ENCODE measurements around the gene CHST1.
A peak's percentile ranks its signal among the peaks of the same experiment; 100 is the strongest.

CHST1 gene

DNA sequence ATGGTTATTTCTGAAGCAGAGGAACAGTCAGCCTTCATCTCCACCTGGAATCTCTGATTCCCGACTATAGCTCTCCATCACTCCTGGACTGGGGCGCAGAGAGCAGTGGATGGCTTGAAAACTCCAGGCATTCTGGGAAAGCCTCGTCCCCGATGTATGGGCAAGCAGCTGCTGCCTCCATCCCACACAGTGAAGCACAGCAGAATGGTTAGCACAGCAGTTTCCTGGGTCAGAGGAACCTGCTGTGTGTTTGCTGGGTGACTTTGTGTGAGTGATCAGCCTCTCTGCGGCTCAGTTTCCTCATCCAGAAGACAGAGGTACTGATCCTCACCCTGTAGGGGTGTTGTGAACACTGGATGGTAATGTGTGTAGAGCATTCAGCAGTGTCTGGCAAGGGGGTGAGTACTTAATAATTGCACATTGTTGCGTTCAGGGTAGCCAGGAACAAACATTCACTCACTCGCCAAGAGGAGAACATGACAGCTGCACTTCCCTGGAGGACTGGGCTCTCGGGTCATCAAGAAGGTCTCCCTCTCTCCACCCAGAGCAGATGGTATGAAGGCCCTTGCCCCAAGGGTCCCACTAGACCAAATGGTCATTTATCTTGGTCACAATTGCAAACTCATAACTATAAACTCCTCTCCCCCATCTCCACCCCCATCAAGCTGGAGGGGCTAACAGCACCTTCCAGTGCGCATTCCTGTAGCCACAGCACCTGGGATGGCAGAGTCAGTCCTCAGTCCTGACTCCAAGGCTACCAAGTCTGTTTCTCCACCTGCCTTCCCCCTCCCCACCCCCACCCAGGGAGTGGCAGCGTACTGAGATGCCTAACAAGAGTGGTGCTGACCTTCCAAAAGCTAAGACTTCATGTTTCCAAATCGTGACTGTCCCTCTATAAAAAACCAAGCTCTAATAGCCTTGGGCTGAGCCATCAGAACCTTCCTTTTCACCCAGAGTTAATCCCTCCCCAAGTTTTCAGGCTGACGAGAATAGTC, 1.5 kb upstream of the CHST1 start:
- no peak overlapping the region for H3K4me3 Mint-ChIP-seq
- H3K27ac Mint-ChIP-seq: no peak overlapping the region
- peaks cover 88% of the 10 kb centered on the region for H3K27me3 Mint-ChIP-seq
- H3K36me3 Mint-ChIP-seq: no peaks in the 10 kb centered on the region
- no peaks in the 10 kb centered on the region for H3K9me3 Mint-ChIP-seq
- no peak for ATAC-seq
- H3K4me1 Mint-ChIP-seq: peaks cover 13% of the 10 kb centered on the region

DNA sequence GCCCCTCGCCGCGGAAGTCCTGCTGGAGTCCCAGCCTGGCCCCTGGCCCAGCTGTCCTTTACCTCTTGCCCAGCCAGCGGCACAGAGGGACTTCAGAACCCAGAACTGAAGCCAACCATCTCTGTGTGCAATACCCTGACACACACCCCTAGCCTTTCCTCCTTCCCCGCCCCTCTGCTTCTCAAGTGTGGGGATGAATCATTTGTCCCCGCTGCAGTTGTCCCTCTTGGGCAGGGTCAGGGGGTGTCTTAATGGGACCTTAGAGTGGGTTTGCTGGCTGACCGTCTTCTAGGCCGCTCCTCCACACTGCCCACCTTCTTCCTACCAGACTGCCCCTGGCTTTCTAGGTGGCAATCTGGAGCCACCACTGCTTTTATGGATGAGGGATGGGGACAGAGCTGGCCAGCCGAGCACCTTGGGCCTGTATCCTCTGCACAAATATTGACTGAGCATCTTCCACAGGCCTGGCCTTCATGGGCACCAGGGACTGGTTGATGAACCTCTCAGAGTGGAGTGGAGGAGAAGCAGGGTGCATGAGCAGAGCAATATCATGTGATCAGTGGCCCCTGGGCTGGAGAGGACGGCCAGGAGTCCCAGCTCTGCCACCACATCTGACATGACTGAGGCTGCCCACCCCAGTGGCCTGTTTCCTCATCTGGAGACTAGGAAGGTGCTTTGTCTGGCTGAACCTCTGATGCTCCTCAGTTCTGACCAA, 668 bp upstream of the CHST1 start:
- Mint-ChIP-seq H3K36me3 (no peaks in the 10 kb centered on the region), H3K27me3 (peaks cover 89% of the 10 kb centered on the region), H3K9me3 (no peaks in the 10 kb centered on the region), H3K4me1 (peaks cover 13% of the 10 kb centered on the region), H3K27ac (no peak overlapping the region), H3K4me3 (peak overlapping the region; percentile 61)
- no peak for ATAC-seq

DNA sequence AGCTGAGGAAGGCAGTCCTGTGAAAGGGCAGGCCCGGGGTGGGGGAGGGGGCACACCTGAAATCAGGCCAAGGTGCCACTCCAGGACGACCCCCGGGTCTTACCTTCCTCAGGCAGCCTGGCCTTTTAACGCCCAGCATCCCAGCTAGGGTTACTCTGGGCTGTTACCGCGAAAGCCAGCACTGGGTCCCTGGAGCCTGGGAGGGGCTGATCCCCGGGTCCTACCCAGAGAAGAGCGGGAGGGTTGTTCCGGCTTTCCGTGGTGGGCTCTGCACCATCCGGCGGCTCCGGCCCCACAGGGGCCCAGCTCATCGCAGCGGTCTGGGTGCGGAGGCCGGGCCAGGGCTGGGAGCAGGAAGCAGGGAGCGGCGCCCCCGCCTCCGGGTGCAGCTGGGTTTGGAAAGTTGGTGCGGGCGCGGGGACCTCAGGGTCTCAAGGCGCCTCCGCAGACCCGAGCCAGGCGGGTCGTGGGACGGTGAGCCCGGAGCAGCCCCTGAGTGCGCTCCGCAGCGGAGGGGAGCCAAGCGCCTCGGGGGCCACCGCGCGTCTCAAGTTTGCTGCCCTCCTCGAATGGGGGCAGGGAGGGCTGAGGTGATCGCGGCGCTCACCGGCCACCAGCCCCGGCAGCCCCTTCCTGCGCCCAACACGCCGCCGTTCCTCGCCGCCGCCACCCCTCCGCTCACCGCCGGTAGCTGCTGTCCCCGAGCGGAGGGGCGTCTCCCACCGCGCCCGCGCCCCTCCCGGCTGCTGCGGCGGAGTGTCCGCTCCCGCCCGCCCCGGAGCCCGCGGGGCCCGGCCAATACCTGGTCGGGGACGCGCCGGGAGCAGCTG, 831 bp downstream of the CHST1 start:
- ATAC-seq: no peak
- H3K9me3 Mint-ChIP-seq: no peaks in the 10 kb centered on the region
- H3K27me3 Mint-ChIP-seq: peaks cover 89% of the 10 kb centered on the region
- peaks cover 13% of the 10 kb centered on the region for H3K4me1 Mint-ChIP-seq
- no peak overlapping the region for H3K27ac Mint-ChIP-seq
- H3K36me3 Mint-ChIP-seq: no peaks in the 10 kb centered on the region
- H3K4me3 Mint-ChIP-seq: peak overlapping the region; percentile 34

DNA sequence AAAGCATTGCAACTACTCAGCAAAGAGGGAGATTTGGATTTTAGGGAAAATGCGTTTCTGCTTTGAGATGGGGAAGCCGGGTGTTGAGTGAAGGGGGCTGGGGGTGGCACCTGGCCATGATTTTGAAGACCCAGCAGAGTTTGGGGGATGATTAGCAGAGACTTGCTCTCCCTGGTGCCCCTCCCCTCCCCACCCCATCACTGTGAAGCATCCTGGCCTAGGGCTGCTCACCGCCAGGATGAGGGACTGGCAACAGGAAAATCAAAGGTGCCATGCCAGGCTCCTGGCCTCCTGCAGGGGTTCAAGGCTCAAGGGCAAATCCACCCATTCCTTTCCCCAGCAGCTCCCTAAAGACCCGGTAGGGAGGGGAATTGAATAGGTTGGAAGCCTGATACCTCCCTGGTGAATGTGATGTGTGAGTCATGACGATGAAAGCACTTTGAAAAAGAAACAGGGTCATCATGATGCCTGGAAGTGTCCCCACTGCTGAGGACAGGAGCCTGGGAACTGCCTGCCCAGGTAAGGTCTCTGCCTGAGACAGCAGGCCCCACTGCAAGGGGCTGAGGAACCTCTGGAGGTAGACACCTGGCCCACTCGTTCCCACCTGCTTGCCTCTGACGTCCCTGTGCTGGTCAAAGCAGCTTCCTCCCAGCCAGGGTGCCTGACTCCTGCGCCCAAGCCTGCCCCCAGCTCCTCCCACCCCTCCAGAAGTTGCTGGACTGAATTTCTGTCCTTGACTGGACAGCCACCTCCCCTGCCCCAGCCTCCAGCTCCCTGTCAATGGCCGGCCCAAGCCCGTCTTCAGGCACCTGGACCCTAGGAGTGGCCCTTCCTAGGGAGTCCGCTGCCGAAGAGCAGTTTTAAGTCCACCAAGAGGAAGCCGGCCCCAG, 1.7 kb downstream of the CHST1 start:
- peak overlapping the region; percentile 34 for H3K4me3 Mint-ChIP-seq
- no peaks in the 10 kb centered on the region for H3K36me3 Mint-ChIP-seq
- ATAC-seq: no peak

DNA sequence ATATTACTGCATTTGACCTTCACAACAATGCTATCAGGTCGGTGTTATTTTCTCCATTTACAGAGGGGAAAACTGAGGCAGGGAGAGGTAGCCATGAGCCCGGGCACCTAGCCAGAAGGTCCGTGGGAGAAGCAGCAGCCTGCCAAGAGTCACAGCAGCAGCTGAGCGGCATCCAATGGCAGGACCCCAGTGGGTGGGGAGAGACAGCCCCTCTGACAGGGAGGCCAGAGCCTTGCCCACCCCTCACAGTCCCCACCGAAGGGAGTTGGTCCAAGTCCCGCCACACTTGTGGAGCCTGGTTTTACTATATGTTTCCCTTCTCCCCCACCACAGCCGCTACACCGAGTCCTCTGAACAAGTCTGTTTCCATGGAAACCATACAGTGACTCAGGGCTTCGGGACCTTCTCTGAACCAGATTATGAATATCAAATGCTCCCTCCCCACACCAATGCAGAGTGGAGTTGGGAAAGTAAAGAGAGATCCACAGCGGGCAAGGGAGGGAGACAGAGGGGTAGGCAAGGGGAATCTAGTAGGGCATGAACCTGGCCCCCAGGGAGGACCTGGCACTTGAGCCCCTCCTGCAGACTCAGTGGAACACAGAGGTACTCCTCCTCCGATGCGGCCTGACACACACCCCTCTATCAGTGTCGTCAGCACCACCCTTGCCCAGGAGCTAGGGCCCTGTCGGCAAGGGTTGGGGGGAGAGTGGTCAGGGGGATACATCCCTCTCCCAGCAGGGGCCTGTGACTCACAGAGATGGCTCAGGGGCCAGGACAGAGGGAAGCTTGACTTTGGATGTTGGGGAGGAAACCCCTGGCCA, 2.5 kb downstream of the CHST1 start:
- no peak overlapping the region for H3K4me3 Mint-ChIP-seq

More for the DNA sequence above, 1.7 kb downstream of the CHST1 start:
- no peak overlapping the region for H3K27ac Mint-ChIP-seq
- H3K27me3 Mint-ChIP-seq: peaks cover 88% of the 10 kb centered on the region
- H3K4me1 Mint-ChIP-seq: peaks cover 13% of the 10 kb centered on the region
- H3K9me3 Mint-ChIP-seq: no peaks in the 10 kb centered on the region

DNA sequence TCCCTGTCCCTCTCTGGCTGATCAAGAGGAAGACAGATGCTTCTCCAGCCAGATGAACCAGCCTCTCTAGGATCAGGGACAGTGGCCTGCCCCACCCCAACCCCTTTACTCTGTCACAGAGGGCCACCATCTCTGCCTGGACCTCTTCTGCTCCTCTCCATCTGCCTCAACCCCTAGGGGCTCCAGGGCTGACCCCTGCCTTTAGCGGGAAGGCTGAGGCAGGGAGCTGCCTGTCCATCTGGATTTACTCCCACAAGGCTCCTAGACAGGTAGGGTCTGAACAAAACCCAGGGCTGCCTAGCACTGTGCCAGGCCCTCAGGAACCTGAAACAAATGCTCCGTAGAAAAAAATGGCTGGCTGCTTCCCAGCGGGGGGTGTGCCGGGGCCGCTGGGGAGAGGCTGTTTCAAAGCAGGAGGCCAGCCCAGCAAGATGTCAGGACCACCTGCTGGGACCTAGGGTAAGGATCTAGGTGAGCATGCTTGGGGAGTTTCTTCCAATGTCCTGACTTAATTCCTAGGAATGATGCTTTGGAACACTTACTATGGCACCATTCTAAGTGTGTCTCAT, 3.2 kb downstream of the CHST1 start:
- Mint-ChIP-seq H3K4me1 (peaks cover 13% of the 10 kb centered on the region), H3K9me3 (no peaks in the 10 kb centered on the region), H3K36me3 (no peaks in the 10 kb centered on the region), H3K27ac (no peak overlapping the region), H3K4me3 (no peak overlapping the region), H3K27me3 (peaks cover 80% of the 10 kb centered on the region)
- ATAC-seq: no peak

More for the DNA sequence above, 2.5 kb downstream of the CHST1 start:
- peaks cover 13% of the 10 kb centered on the region for H3K4me1 Mint-ChIP-seq
- no peak overlapping the region for H3K27ac Mint-ChIP-seq
- peaks cover 80% of the 10 kb centered on the region for H3K27me3 Mint-ChIP-seq
- no peaks in the 10 kb centered on the region for H3K9me3 Mint-ChIP-seq
- ATAC-seq: no peak
- H3K36me3 Mint-ChIP-seq: no peaks in the 10 kb centered on the region

DNA sequence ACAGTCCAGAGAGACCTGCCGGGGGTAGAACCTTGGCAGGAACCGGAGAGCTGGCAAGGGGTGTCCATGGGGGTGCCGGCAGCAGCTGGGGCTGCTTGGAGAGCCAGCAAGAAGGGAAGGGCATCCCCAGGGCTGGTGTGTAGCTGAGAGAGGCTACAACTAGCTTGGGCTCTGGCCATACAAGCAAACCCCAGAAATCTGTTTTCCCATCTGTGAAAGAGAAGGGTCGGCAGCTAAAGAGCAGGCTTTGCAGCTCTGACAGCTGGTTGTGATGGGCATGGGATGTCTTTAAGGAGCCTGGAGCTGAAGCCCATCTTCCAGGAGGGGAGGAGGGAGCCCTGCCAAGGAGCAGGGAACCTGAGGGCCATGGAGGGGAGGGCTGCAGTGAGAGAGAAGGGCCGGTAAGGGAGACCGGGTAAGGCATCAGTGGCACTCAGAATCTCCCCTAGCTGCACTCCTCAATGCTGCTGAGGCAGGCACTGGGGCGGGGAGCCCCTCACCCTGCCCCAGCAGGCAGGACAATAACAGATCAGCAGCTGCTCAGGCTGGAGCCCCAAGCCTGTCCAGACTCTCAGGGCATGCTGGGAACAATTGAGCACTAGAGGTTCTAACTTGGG, 3.9 kb downstream of the CHST1 start:
- ATAC-seq: no peak
- Mint-ChIP-seq H3K27me3 (peaks cover 80% of the 10 kb centered on the region), H3K4me3 (no peak overlapping the region), H3K4me1 (peaks cover 13% of the 10 kb centered on the region), H3K36me3 (no peaks in the 10 kb centered on the region), H3K27ac (no peak overlapping the region), H3K9me3 (no peaks in the 10 kb centered on the region)

DNA sequence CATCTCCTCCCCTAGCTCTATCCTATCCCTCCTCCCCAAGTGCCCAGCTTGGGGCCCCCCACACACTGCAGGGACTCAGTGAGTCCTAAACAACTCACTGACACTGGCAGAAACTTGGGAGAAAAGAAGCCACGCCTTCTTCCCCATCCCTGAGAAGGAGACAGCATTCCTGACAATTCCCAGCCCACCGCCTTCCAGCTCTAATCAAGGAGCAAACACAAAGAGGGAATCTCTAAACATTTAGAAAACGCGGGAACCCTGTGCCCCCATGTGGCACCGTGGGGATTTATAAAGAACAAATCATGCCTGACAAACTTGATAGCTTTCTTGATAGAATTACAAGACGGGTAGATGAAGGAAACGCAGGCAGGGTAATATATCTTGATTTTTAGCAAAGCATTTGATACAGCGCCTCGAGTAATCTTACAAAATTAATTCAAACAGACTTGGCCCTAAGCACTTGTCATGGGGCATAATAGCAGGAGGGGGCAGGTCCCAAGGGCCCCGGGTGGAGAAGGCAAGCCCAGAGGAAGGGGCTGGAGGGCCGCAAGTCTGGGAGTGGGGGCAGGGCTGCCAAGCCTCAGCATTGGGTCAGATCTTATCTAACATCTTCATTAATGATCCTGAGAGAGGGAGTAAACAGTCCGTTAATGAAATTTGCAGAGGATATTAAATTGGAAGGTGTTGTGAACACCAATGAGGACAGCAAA, 4.5 kb downstream of the CHST1 start:
- no peak overlapping the region for H3K4me3 Mint-ChIP-seq

DNA sequence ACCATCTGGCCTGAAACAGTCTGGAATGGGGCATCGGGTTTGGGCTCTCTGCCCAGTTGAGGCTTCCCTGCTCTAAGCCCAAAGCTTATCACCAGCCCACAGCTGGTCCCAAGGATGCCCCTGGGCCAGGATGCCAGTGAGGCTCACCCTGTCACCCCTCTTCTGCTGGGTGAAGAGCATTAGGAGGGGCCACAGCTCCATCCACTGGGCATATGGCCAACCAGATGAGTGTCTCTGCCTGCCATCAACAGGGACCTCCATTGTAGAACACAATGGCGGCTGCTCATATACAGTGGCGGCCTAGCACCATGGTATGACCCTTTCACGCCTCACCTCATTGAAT, 5.6 kb downstream of the CHST1 start:
- H3K36me3 Mint-ChIP-seq: no peaks in the 10 kb centered on the region
- H3K9me3 Mint-ChIP-seq: no peaks in the 10 kb centered on the region
- H3K4me3 Mint-ChIP-seq: no peak overlapping the region
- peaks cover 14% of the 10 kb centered on the region for H3K4me1 Mint-ChIP-seq
- no peak for ATAC-seq
- peaks cover 81% of the 10 kb centered on the region for H3K27me3 Mint-ChIP-seq
- no peak overlapping the region for H3K27ac Mint-ChIP-seq

More for the DNA sequence above, 4.5 kb downstream of the CHST1 start:
- no peak for ATAC-seq
- no peaks in the 10 kb centered on the region for H3K36me3 Mint-ChIP-seq
- no peak overlapping the region for H3K27ac Mint-ChIP-seq
- peaks cover 10% of the 10 kb centered on the region for H3K4me1 Mint-ChIP-seq
- no peaks in the 10 kb centered on the region for H3K9me3 Mint-ChIP-seq
- H3K27me3 Mint-ChIP-seq: peaks cover 80% of the 10 kb centered on the region

DNA sequence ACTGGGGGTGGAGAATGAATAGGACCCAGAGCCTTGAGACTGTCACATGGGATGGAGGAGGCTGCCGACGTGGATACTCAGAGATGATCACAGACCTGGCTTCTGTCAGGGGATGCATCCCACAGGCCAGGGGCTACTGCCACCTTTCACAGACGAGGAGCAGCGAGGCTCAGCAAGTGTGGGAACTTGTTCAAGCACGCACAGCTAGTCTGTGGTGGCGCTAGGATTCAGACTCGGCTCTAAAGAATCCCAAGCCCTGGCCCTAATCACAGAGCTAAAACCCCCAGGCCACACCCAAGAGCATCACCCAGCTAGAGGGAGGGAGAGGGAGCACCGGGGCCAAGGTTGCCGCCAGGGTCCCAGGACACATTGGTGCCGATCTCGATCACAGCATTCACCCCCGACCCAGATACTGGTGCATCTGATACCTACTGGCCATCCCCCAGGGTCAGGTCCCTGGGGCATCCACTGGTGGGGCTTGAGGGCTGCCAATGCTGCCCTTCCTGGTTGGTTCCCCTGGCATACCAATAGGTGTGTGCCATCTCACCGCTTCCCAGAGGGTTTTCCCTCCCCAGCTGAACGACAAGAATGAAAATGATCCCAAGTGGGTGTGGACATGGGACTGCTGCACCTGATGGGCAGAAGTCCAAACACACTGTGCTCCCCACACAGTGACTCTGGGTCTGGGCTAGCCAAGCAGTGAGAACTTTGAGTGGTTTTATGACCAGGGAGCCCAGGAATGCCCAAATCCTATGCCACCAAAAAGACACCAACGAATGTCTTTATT, 6.2 kb downstream of the CHST1 start:
- no peaks in the 10 kb centered on the region for H3K36me3 Mint-ChIP-seq
- peaks cover 79% of the 10 kb centered on the region for H3K27me3 Mint-ChIP-seq
- H3K9me3 Mint-ChIP-seq: no peaks in the 10 kb centered on the region
- H3K4me1 Mint-ChIP-seq: peaks cover 14% of the 10 kb centered on the region
- H3K27ac Mint-ChIP-seq: no peak overlapping the region
- no peak overlapping the region for H3K4me3 Mint-ChIP-seq
- ATAC-seq: no peak

DNA sequence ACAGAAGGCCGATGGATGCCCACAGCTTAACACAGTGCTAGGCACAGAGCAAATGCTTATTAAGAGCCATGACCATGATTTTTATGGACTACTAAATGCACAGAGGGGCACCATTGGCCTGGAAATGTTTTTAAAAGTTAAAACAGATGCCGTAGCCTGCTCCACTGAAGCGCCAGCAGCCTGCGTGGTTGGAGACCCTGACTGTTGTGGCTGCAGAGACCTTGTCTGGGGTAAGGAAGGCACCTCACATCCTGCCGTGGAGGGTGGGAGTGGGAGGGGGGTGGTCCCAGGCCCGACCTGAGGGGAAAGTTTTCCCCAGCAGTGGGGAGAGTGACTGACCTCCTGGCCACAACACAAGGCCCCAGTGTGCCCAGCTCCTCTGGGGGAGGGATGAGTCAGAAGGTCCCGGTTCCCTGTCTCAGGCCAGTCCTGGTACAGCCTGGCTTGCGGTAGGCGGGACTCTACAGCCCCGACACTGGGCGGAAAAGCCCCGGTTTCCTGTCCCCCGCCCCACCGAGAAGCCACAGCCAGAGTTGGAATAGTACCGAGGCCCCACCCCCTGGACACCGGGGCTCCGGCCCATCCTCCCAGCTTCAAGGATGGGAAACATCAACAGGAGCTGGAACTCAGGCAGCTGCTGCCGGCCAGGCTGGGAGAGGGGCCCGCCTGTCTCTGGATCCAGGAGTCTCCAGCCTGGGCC, 7.0 kb downstream of the CHST1 start:
- Mint-ChIP-seq H3K36me3 (no peaks in the 10 kb centered on the region), H3K9me3 (no peaks in the 10 kb centered on the region), H3K4me3 (no peak overlapping the region), H3K4me1 (peaks cover 13% of the 10 kb centered on the region), H3K27me3 (peaks cover 71% of the 10 kb centered on the region), H3K27ac (no peak overlapping the region)
- peak; percentile 73 for ATAC-seq

Measured in stimulated activated memory B cell treated with anti-CD40 and anti-IgM and Interleukin-4, amounts not matched to agents 10 μg/mL and 1 μg/mL and 100 μg/mL, for 72 hours (primary cell).